HG03460 (cell line): ENCODE measurements around the gene IL17C.

Source experiments
- ATAC-seq: cut with Tn5 transposase; IDR thresholded peaks from one replicate; pipeline ENCODE4 v1.9.1; 2021; ENCODE audit not compliant: unreplicated experiment

IL17C gene

DNA sequence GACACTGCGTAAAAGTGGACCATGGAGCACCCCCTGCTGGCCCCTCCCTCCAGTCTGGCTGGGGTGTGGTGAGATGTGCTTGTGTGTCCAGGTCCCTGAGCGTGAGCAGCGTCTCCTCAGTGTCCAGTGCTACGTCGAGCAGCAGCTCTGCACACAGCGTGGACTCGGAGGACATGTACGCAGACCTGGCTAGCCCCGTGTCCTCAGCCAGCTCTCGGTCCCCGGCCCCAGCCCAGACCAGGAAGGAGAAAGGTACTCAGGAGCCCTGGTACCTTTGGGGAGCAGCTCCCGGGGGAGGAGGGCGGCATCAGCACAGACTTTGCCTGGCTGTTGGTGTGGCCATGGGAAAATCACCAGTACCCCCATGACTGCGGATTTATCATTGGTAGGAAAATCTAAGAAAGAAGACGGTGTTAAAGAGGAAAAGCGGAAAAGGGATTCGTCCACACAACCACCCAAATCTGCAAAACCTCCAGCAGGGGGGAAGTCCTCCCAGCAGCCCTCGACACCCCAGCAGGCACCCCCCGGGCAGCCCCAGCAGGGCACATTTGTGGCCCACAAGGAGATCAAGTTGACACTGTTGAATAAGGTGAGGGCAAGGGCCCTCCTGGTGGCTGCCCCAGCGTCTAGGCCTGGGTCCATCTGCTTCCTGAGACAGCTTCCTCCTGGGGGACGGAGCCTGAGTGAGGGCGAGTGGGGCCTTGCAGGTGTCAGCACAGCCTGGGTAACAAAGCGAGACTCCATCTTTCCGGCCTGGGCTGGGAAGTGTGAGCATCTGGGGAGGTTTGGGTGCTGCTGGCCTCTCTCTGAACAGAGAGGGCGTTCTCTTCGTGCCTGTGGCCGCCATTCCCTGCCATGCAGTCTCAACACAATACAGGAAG lies 10.6 kb upstream of the IL17C start:
- ATAC-seq = no peak

DNA sequence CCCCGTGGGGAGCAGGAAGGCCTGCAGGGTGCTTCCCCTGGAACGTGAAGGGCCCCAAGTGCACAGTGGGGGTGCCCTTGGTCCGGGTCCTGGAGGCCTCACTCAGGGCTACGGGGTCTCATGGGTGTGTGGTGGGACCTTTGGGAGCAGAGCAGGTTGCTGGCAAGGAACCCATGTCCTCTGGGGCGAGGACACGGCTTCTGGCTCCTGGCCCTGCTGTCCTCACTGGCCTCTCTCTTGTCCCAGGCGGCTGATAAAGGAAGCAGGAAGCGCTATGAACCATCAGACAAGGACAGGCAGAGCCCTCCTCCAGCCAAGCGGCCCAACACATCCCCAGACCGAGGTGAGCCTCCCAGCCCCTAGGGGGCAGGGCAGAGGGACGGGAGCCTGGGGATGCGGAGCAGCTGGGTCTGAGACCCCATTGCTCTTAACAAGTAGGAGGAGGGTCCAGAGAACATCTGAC lies 9.8 kb upstream of the IL17C start:
- no peak for ATAC-seq

DNA sequence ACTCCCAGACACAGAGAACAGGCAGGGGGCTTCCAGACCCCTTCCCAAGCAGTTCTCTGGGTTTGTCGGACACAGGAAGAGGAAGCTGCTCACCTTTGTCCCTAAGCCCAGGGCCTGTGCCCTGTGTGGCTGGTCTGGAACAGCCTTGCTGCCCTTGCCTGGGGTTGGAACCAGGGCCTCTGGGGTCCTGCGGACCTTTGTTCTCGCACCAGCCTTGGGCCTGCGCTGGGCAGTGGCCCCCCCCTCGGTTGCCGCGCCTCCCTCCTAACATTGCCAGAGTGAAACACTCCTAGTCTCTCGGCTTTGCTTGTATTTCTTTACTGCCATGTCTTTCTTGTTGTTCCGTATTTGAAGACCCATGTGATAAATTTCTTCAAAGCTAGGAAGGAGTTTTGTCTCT lies 8.5 kb upstream of the IL17C start:
- no peak for ATAC-seq

DNA sequence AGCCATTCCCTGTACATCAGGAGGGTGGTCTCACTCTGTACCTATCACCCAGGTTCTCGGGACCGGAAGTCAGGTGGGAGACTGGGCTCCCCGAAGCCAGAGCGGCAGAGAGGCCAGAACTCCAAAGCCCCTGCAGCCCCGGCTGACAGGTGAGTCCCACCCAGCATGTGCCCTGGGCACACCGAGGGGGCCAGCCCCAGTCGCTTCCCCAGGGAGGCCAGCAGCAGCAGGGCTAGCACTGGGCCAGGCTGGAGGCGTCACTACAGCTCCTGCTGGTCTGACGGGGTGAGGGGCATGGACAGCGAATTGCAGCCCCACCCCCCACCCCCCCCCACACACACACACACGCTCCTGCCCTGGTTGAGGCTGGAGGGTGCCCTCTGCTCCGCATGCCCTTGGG lies 7.9 kb upstream of the IL17C start:
- no peak for ATAC-seq

DNA sequence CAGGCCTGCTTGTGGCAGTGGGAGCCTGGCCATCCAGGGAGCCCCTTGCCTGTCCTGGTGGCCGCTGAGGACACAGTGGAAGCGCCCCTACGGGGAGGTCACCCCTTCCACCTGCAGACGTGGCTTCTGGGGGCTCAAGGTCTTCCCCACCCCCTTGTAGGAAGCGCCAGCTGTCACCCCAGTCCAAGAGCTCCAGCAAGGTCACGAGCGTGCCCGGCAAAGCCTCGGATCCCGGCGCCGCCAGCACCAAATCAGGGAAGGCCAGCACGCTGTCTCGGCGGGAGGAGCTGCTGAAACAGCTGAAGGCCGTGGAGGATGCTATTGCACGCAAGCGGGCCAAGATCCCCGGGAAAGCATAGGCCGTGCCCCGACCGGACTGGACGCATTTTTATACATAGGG lies 7.4 kb upstream of the IL17C start:
- no peak for ATAC-seq

DNA sequence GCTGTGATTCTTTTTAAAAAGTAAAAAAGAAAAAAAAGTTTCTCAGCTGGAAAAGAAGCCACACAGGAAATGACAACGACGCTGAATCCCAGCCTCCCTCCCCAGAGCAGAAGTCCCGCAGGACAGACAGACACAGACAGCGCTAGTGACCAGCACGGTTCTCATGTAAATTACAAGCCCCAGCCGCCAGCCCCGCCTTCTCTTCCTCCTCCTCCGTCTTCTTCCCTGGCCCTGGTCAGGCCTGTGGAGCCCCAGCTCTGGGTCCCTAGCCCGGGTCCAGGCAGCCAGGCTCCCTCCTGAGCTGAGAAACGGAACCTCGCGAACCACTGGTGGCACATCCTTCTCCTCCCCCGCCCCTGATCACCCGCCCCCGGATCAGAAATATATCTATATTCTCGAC lies 7.0 kb upstream of the IL17C start:
- no peak for ATAC-seq

DNA sequence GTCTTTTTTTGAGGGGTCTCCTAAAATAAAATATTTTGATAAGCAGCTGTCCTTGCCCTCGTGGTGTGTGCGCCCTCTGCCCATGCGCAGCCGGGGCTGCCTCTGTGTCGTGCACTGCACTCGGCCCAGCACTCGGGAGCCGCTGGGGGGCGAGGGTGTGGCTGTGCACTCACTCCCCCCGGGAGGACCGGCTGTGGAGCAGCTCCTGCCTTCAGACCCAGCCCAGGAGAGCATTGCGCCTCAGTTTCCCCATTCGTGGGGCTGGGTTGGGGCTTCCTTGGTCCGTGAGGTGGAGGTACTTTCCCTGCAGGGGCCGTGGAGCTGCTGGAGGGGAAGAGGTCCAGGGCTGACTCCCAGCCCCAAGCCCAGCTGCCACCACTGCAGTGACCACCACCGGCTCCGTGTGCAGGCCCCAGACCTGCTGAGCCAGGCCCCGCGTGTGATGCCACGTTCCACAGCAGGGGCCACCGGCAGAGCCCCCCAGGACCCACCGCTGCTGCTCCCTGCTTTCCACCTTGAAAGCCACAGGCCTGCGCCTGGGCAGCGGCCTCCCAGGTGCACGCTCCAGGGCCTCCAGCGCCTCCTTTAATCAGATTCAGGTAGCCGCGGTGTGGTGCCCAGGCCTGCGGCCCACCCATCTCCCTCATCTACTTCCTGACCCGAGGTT lies 6.3 kb upstream of the IL17C start:
- ATAC-seq = no peak

DNA sequence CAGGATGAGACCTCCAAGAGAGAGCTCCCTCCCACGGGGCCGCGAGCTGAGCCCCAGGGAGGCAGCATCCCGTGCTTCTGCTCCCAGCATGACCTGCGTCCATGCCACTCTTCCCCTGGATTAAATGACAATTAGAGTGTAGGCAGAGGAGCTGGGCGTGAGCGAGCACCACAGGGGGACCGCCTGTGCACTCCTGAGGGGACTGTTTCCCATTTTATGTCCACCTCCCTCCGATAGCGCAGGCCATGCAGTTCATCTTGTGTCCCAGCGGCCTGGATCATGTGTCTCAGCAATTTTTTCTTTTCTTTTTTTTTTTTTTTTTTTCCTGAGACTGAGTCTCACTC lies 5.8 kb upstream of the IL17C start:
- ATAC-seq = no peak

DNA sequence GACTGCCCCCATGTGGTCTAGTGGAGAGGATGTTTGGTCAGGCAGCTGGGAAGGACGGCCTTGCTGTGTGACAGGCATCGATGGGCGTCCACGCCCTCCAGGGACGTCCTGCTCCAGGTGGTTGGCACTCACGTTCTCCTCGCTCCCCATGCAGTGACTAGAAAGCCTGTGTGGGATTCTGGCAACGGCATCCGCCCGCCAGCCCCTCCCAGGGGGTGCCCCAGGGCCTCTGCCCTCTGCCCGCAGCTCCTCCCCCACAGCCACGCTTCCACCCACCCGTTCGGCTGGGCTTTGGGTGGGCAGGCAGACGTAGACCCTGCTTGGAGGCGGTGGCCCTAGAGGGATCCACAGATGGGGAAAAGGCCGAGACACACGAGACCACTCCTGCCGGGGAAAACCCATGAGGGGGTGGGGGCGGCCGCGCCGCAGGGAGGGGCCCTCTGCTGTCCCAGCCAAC lies 4.7 kb upstream of the IL17C start:
- peak; percentile 33 for ATAC-seq

DNA sequence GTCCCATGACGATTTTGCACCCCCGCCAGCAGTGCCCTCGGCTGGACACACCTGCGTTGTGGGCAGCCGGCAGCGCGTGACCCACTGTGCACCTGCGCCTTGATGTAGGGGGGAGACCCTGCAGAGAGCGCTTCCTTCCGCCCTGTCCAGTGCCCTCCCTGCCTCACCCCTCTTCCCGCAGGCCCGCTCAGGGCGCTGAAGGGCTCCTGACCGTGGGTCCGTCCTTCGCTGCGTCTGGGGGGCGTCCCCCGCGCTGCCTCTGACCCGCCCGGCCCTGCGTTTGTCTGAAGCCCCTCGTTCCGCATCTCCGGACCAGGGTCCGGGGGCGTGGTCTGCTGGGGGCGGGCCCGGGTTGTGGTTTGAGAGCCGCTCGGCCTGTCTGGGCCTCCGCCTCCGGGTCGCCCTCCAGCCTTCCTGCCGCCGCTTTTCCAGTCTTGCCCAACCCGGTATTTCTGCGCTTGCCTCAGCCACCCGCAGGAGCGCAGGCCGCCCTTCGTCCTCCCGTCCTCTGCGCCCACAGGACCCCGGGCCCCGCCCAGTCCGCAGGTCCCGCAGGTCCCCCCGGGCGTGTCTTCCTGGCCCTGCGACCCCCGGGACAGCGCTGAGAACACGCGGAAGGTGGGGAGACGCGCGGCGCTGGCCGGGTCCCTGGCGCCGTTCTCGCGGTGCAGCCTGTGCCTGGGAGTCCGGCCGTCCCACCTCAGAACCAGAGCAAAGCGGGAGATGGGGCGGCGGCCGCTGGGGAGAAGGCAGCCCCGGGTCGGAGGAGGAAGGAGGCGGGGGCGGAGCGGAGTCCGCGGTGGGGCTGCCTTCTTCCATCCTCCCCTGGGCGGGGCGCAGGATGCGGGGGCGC lies 4.0 kb upstream of the IL17C start:
- ATAC-seq = peak; percentile 49

DNA sequence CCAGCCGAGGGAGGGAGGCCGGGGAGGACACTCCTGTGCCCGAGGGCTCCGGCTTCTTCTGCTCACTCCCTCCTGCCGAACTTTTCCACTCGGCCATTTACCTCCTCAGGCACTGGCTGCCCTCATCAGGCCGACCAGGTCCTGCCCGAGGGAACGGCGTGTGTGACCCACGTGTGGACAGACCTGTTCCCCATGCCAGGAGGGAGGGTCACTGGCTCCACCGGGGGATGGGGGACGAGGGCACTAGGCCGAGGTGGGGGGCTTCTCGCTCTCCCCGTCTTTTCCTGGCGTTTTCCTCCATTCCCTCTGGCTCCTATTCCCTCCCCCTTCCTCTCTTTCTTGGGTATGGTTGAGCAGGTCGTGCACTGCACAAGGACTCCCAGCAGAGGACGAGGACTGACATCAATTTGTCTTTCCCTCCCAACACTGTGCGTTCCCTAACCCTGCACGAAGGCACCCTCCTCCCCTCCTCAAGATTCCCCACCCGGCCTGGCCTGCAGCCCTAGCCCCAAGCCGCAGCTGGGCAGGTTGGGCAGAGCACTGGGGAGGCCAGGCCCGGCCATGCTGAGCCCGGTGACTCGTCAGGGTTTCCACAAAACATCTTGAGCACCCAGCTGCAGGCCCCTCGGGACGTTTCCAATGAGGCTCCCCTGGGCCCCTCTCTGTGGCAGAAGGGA lies 3.2 kb upstream of the IL17C start:
- no peak for ATAC-seq

DNA sequence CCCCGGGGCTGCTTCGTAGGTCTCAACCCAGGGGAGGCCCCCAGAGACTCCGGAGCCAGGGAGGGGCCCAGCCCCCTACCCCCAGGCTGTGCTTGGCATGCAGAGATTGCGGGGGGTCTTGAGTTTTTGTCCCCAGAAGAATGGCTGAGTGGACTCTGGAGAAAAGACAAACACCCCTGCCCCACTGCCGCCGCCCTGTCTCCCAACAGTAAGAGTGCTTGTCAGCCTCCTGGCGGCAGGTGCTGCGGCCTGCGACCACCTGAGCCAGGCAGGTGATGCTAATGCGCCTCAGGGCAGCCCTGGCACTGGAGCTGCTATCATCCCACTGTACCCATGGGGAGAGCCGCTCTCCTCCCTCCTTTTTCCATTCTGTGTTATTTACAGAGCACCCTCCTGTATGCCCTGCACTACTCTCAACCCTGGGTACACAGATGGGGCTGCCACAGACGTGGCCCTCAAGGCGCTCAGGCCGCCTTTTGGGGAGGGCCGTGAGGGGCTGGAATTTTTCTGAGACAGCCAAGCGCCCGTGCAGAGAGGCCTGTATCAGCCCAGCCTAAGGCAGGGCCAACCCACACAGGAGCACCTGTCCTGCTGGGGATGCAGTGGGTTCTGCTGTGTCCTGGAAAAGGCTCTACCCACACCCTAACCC lies 2.6 kb upstream of the IL17C start:
- ATAC-seq = no peak

DNA sequence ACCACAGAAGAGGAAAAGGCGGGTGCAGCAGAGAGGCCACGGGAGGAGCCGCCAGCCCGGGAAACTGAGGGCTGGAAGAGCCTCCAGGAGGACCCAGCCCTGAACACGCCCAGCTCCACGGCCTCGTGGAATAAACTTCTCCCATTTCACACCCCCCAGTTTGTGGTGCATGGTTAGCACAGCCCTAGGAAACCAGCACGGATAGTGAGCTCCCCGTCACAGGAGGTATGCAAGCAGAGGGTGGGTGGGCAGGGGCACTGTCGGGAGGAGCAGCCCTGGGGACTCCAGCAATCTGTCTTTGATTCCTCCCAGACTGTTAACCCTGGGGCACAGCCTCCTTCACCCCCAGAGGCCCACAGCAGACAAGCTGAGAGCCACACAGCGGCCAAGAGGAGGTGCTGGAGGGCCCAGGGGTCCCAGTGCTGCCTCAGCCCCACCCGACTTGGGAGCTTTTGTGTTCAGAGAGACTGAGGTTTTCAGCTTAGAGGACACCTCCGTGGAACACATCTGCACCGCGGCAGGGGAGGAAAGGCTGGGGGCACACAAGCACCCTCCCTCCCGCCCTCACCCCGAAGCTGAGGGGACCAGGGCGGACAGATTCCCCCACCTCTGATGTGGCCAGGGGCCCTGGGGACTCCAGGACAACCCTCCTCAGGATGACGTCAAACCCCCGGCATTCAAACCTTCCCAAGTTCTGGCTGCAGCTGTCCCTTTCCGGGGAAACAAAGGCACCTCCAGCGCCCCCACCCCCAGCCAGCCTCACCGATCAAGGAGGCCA lies 1.7 kb upstream of the IL17C start:
- no peak for ATAC-seq

DNA sequence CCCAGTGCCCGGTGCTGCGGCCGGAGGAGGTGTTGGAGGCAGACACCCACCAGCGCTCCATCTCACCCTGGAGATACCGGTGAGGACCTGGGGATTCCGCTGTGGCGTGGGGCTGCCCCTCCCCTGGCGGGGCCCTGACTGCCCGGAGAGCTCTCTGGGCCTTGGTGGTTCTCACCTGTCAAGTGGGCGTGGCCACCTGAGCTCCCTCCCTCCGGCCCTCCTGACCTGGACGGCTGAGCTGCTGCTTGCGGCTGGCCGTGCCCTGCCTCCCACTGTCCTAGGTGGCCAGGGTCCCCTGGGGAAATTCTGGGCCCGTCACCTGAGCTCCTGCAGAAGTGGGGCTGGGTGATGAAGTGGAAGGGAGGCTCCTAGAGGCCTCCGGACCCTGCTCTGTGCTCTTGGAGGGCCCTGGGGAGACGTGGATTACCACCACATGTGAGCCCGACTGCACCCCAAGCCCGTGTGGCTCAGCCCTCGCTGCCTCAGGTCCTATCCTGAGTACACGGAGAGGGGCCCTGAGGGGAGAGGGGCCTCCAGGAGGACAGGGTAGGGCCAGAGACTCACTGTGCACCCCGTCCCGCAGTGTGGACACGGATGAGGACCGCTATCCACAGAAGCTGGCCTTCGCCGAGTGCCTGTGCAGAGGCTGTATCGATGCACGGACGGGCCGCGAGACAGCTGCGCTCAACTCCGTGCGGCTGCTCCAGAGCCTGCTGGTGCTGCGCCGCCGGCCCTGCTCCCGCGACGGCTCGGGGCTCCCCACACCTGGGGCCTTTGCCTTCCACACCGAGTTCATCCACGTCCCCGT lies 1.1 kb downstream of the IL17C start:
- no peak for ATAC-seq

DNA sequence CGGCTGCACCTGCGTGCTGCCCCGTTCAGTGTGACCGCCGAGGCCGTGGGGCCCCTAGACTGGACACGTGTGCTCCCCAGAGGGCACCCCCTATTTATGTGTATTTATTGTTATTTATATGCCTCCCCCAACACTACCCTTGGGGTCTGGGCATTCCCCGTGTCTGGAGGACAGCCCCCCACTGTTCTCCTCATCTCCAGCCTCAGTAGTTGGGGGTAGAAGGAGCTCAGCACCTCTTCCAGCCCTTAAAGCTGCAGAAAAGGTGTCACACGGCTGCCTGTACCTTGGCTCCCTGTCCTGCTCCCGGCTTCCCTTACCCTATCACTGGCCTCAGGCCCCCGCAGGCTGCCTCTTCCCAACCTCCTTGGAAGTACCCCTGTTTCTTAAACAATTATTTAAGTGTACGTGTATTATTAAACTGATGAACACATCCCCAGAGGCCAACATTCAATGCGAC lies 1.7 kb downstream of the IL17C start:
- no peak for ATAC-seq

DNA sequence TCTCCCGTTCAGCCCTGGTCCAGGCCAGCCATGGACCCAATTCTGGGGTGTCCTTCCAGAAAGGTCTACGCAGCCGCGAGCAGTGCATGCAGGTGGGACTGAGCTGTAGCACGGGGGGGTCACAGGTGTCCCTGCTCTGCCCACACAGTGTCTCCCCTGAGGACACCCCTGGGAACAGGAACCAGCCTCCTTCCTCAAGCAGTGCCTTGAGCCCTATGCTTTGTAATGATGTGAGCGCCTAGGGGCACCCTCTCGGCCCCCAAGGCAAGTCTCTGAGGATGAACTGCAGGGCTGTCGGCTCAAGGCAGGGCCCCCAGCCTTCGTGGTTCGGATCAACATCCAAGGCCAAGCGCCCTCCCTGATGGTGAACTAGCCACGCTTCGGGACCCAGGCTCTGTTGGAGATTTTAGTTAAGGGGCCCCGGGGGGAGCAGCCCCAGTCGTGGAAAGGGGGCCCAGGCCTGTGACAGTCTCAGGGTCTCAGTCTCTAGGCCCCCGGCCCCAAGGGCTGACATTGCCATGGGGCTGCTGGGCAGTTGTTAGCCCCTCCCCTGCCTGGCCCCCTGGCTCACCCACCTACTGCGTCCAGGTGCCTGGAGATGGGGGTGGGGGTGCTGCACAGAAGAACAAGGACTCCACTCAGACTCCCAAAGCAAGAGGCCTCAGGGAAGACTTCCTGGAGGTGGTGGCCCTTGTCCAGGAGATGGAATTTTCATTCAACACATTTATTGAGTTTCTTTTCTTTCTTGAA lies 2.3 kb downstream of the IL17C start:
- ATAC-seq = no peak

DNA sequence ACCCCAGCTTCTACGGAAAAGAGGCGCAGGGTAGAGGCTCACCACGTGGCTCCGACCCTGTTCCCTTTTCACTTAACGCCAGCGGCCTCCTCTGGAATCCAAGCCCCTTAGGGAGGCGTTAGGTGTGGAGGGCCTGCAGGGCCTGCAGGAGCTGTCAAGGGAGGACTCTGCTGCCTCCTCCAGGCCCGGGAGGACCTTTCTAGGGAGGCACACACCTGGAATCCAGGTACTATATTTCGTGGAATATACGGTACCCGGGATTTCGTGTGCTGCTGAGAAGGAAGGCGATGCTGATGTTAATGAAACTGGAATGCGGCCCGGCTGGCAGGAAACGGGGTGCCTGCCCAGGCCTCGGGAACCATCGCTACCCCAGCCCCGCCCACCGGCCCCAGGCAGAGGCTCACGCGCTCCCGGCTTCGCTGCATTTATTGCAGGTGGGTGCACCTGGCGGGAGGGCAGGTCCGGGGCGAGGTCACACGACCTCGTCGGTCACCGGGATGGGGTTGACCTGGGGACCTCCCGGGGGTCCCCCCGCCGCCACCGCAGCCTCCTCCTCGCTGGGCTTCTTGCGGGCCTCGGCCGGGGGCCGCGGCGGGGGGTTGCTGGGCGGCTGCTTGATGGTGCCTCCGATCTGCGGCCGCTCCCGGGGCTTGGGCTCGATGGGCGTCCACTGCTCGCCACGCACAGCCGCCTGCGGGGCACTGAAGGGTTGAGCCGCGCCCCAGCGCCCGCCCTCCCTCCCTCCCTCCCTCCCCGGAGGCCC lies 4.7 kb downstream of the IL17C start:
- ATAC-seq = no peak

DNA sequence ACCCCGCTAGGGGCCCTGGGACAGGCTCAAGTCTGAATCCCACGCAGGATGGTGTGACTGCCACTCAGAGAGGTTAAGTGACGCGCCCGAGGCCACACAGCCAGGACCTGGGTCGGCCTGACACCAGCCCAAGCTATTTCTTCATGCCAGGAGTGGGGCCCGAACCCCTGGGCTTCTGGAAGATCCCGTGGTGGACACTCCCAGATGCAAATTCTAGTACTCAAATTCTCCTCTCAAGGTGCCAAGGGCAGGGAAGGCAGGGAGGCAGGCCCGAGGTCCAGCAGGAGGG lies 5.2 kb downstream of the IL17C start:
- ATAC-seq = no peak
